NAMALWA (cell line): ENCODE measurements around the gene EOGT.

Experiments used
- DNase-seq: peaks from one replicate; pipeline ENCODE4 v3.0.0-alpha.2; 2015; ENCODE audit warnings: low spot score

The EOGT gene

DNA sequence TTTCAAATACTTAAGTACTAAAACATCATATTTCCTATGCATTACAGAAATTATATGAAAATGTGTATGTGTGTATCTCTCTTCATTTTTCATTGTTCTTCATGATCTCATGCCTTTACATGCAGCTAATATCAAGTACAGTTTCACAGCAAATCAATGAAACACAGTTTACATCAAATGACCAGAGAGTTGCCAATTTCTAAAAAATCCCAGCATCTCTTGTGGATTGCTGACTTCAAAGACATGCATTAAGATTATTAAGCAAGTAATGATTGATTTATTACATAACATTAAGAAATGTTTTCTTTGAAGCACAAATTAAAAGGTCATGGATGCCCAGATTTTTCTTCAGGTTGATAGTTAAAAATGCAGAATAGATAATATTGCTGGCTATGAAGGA, 50.1 kb downstream of the EOGT start:
- DNase-seq, result no peak

- DNase-seq, result no peak
Observed at GRCh38 chr3:68958932-68959331, 54.6 kb downstream of the EOGT start.

GRCh38 chr3:68957895-68958294, 55.6 kb downstream of the EOGT start:
- DNase-seq, result no peak

DNA sequence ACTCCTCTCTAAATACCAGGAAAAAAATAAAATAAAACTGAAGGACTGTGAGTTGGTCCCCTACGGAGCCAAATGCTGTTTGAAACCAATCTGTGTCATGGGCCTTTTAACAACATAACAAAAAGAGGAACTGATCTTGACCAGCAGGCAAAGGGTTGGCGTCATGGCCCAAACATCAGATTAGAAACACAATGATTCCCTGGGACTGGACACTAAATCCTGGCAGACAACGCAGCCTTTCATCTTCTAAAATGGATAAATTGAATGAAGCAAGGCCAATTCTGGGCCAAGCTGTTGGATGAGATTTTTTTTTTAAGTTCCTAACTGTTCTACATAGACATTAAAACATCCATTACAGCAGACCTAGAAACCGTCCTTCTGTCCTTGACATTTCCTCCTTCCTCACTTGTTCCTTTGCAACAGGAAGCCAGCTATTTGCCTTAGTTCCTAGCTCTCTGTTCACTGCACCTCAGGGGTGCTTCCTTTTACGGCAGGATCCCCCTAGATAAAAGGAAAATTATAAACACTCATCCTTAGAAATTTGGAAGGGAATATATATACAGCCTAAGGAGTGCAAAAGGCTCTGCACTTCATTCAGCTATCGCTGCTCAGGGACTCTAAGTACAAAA, 59.6 kb downstream of the EOGT start:
- no peak for DNase-seq

DNA sequence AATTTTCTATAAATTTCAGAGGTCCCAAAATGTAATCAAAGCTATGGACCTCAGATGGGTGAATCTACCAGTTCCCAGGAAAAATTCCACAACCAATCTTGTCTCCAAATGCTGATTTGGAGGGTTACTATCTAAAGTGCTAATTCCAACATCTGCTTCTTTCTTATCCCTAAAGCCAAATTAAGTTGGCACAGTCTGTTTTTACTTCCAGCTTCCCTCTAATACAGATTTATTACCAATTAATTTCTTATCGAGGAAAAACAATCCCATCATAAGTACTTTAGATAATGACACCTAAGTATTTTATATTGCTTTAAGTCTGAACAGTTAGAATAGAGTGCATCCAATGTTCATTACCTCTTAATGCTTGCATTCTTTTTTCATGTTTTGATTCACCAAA, 68.3 kb downstream of the EOGT start:
- no peak for DNase-seq

- DNase-seq, result no peak
Observed at GRCh38 chr3:68943753-68944500, 69.6 kb downstream of the EOGT start.

GRCh38 chr3:68941055-68941454, 72.4 kb downstream of the EOGT start:
- no peak for DNase-seq

DNA sequence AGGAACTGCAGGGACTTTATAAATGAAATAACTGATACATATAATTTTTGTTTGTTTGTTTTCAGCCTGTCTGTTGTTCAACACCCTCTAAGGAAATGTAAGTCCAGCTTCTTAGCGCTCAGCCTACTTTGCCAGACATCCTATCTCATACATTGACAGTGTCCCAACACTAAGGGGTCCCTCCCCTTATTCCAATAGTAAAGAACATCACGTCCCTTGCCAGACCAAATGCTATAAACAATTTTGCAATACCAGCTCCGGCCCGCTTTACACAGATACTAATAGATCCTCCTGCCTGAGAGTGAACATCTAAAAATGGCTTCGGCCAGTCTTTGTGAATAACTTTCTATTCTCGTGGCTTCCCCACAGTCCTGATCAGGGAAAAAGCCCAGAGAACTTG, 76.6 kb downstream of the EOGT start:
- no peak for DNase-seq

GRCh38 chr3:68935778-68936177, 77.7 kb downstream of the EOGT start:
- DNase-seq, result no peak

DNA sequence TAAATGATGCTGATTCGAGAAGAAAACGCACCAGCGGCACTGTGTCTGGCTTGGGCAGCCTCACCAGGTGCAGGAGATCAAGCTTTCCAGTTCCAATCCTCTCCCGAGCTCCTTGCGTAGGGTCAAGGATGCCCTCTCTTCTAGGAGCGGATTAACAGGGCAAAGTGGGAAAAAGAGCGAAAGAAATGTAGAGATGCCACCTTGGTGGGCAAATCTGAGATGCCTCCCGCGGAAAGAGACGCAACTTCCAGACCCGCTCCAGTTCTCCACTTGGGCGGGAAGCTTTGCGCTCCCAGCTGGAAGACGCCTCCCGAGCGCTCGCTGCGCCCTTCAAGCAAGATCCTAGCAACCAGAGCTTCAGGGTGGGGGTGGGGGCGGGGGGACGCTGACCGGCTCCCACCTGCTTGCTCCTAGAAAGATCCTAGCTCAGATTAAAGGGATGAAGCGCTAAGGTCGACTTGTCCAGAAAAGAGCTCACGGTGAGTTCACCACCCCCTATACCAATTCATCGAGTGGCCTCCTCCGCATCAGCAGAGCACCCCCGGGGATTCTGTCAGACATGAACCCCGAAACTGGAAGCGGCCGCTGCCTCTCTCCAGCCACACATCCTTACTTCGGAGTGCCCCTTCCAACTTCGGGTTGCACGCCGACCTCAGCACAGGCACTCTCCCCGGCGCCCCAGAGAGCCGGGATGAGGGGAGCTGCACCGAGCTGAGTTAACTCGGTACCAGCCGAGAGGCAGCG, 81.9 kb downstream of the EOGT start:
- DNase-seq, result no peak
